HG03354 (cell line): ENCODE measurements around the gene GABRA5.
"Not testable (repeated sequence)": the region's sequence is repeated elsewhere in the genome, so short reads cannot be mapped to it uniquely, and the experiment has no call there.

Experiments used
- ATAC-seq: cut with Tn5 transposase; IDR thresholded peaks from one replicate; pipeline ENCODE4 v1.9.1; 2021; ENCODE audit warnings: mild to moderate bottlenecking; ENCODE audit not compliant: unreplicated experiment, poor library complexity, severe bottlenecking

The GABRA5 gene

GRCh38 chr15:26866298-26867199, at the start of gene GABRA5:
Gene GABRA5 (plus strand): TSS chr15:26867062. CDS start chr15:26869249, 2,187 bp downstream.
- no peak for ATAC-seq

GRCh38 chr15:26831191-26831590, 35.7 kb upstream of the GABRA5 start:
- ATAC-seq: not testable (repeated sequence)

GRCh38 chr15:26831951-26832350, 34.9 kb upstream of the GABRA5 start:
- no peak for ATAC-seq

- no peak for ATAC-seq
Measured at GRCh38 chr15:26838742-26839460, 28.0 kb upstream of the GABRA5 start.

GRCh38 chr15:26841514-26841913, 25.3 kb upstream of the GABRA5 start:
- ATAC-seq: no peak

GRCh38 chr15:26841941-26842340, 24.9 kb upstream of the GABRA5 start:
- ATAC-seq: no peak

- ATAC-seq: no peak
Measured at GRCh38 chr15:26842391-26842790, 24.5 kb upstream of the GABRA5 start.

GRCh38 chr15:26844901-26845300, 22.0 kb upstream of the GABRA5 start:
- no peak for ATAC-seq

GRCh38 chr15:26848498-26848897, 18.4 kb upstream of the GABRA5 start:
- no peak for ATAC-seq

GRCh38 chr15:26850161-26850560, 16.7 kb upstream of the GABRA5 start:
- no peak for ATAC-seq

- ATAC-seq: no peak
Measured at GRCh38 chr15:26852980-26853379, 13.9 kb upstream of the GABRA5 start.

GRCh38 chr15:26854435-26854834, 12.4 kb upstream of the GABRA5 start:
- no peak for ATAC-seq

- no peak for ATAC-seq
Measured at GRCh38 chr15:26864664-26865191, 2.1 kb upstream of the GABRA5 start.

GRCh38 chr15:26867200-26868007, 542 bp downstream of the GABRA5 start:
- no peak for ATAC-seq

GRCh38 chr15:26868029-26868685, 1.3 kb downstream of the GABRA5 start:
- ATAC-seq: no peak

- no peak for ATAC-seq
Measured at GRCh38 chr15:26869628-26870027, 2.8 kb downstream of the GABRA5 start.

- no peak for ATAC-seq
Measured at GRCh38 chr15:26870346-26870745, 3.5 kb downstream of the GABRA5 start.

GRCh38 chr15:26872206-26872605, 5.3 kb downstream of the GABRA5 start:
- no peak for ATAC-seq

- no peak for ATAC-seq
Measured at GRCh38 chr15:26873846-26874245, 7.0 kb downstream of the GABRA5 start.
